ENCODE data around the gene MT1H. TPM values are rescaled to one million over a fixed set of nuclear protein-coding genes. Genes with fewer than 3 reads are reported as not detected.

Gene MT1H
- total RNA-seq, 1 donor from 2014 or later = not detected

Other genes starting within 250 kb of the MT1H start
- gene AMFR, start 244.3 kb upstream of the MT1H start, total RNA-seq = 219 and 401 TPM in 2 replicates
- gene NUDT21, start 218.5 kb upstream of the MT1H start, total RNA-seq = 57.5 and 65.3 TPM in 2 replicates
- gene OGFOD1, start 218.3 kb upstream of the MT1H start, total RNA-seq = 23.3 and 25.2 TPM in 2 replicates
- 29.0 and 37.7 TPM in 2 replicates for gene BBS2, start 149.8 kb upstream of the MT1H start, total RNA-seq
- gene MT4, start 104.7 kb upstream of the MT1H start, total RNA-seq = not detected in 2 replicates
- not detected in 2 replicates for gene MT3, start 80.3 kb upstream of the MT1H start, total RNA-seq
- 44.2 and 72.8 TPM in 2 replicates for gene MT2A, start 61.2 kb upstream of the MT1H start, total RNA-seq
- 30.2 and 176 TPM in 2 replicates for gene MT1E, start 44.0 kb upstream of the MT1H start, total RNA-seq
- 0.99 and 3.5 TPM in 2 replicates for gene MT1M, start 37.2 kb upstream of the MT1H start, total RNA-seq
- gene MT1A, start 31.1 kb upstream of the MT1H start, total RNA-seq = 0.79 and 2.4 TPM in 2 replicates
- gene MT1B, start 17.9 kb upstream of the MT1H start, total RNA-seq = not detected in 2 replicates
- 0.20 and 1.3 TPM in 2 replicates for gene MT1F, start 11.9 kb upstream of the MT1H start, total RNA-seq
- gene MT1G, start 1.7 kb upstream of the MT1H start, total RNA-seq = not detected in 2 replicates
- gene MT1X, start 12.7 kb downstream of the MT1H start, total RNA-seq = 13.3 and 19.2 TPM in 2 replicates
- 50.2 and 58.6 TPM in 2 replicates for gene NUP93, start 60.3 kb downstream of the MT1H start, total RNA-seq
- gene SLC12A3, start 195.4 kb downstream of the MT1H start, total RNA-seq = not detected in 2 replicates

Data from lung microvascular endothelial cell (primary cell).